Neuronal stem cell (in vitro differentiated cells): ENCODE results near the gene SELENOF.

Experiments
- DNase-seq: peaks from one replicate; pipeline ENCODE4 v3.0.0-alpha.2; 2013; ENCODE audit warnings: low spot score
- H2AFZ ChIP-seq: one replicate; pipeline ENCODE4 v1.6.1; 2013; ENCODE audit warnings: mild to moderate bottlenecking, low read length, inconsistent platforms
- H2AK5ac ChIP-seq: 2 replicates; pipeline ENCODE4 v1.6.1; 2013; ENCODE audit warnings: low read depth, mild to moderate bottlenecking, inconsistent platforms, low read length, moderate library complexity, mixed read lengths
- H2BK120ac ChIP-seq: 2 replicates; pipeline ENCODE4 v1.6.1; 2013; ENCODE audit warnings: low read depth, mild to moderate bottlenecking, inconsistent platforms, low read length, moderate library complexity, mixed read lengths
- H2BK12ac ChIP-seq: one replicate; pipeline ENCODE4 v1.6.1; 2013; ENCODE audit warnings: low read length, inconsistent platforms
- H2BK15ac ChIP-seq: 2 replicates; pipeline ENCODE4 v1.6.1; 2013; ENCODE audit warnings: mild to moderate bottlenecking, low read length, inconsistent platforms, mixed read lengths
- H2BK5ac ChIP-seq: one replicate; pipeline ENCODE4 v1.6.1; 2013; ENCODE audit warnings: inconsistent platforms, mild to moderate bottlenecking, low read length, moderate library complexity
- H3K14ac ChIP-seq: one replicate; pipeline ENCODE4 v1.6.1; 2013; ENCODE audit warnings: low read length, inconsistent platforms
- H3K18ac ChIP-seq: 2 replicates; pipeline ENCODE4 v1.6.1; 2013; ENCODE audit warnings: low read length, inconsistent platforms
- H3K23ac ChIP-seq: 2 replicates; pipeline ENCODE4 v1.6.1; 2013; ENCODE audit warnings: low read depth, mild to moderate bottlenecking, mixed read lengths, low read length, inconsistent platforms; ENCODE audit not compliant: poor library complexity
- H3K27ac ChIP-seq: replicated peaks from 3 replicates; pipeline ENCODE4 v1.5.1; 2013; ENCODE audit warnings: low read length, inconsistent platforms
- H3K27me3 ChIP-seq, 3 experiments: 2 replicates each; pipeline ENCODE4 v1.6.1; 2013; ENCODE audit warnings: low read length in 3 of 3, mild to moderate bottlenecking in 2 of 3, inconsistent platforms in 1 of 3, low read depth in 1 of 3, mixed read lengths in 1 of 3, moderate library complexity in 1 of 3; ENCODE audit not compliant: control insufficient read depth in 3 of 3, insufficient read depth in 3 of 3
- H3K36me3 ChIP-seq, 2 donors: replicated peaks in 1 of 2; 2 replicates each; pipeline ENCODE4 v1.6.1; 2013; ENCODE audit warnings: low read length in 2 of 2; ENCODE audit not compliant: control insufficient read depth in 2 of 2, insufficient read depth in 2 of 2
- H3K4ac ChIP-seq: 2 replicates; pipeline ENCODE4 v1.6.1; 2013; ENCODE audit warnings: inconsistent platforms, mild to moderate bottlenecking, low read length, moderate library complexity
- H3K4me1 ChIP-seq, 2 donors: 1 replicate in 1 of 2; 2 replicates in 1 of 2; pipeline ENCODE4 v1.6.1; 2013; ENCODE audit warnings: low read length in 2 of 2, low read depth in 1 of 2; ENCODE audit not compliant: control insufficient read depth in 2 of 2, insufficient read depth in 1 of 2
- H3K4me2 ChIP-seq: one replicate; pipeline ENCODE4 v1.6.1; 2013; ENCODE audit warnings: mild to moderate bottlenecking, low read length, inconsistent platforms; ENCODE audit not compliant: insufficient read depth, poor library complexity, severe bottlenecking
- H3K4me3 ChIP-seq, 2 donors: 2 replicates each; pipeline ENCODE4 v1.5.1; 2013; ENCODE audit warnings: low read length in 2 of 2, mild to moderate bottlenecking in 2 of 2, inconsistent platforms in 1 of 2, moderate library complexity in 1 of 2
- H3K79me1 ChIP-seq: one replicate; pipeline ENCODE4 v1.6.1; 2013; ENCODE audit warnings: low read depth, mild to moderate bottlenecking, inconsistent platforms, low read length, moderate library complexity
- H3K9ac ChIP-seq: one replicate; pipeline ENCODE4 v1.6.1; 2013; ENCODE audit warnings: mild to moderate bottlenecking, low read depth, low read length, inconsistent platforms; ENCODE audit not compliant: poor library complexity
- H3K9me3 ChIP-seq, 2 donors: replicated peaks in 1 of 2; 2 replicates each; pipeline versions ENCODE3 to v1.6.1; 2013; ENCODE audit warnings: low read length in 2 of 2, mild to moderate bottlenecking in 2 of 2, inconsistent platforms in 1 of 2, low read depth in 1 of 2, mixed read lengths in 1 of 2, moderate library complexity in 1 of 2; ENCODE audit not compliant: control insufficient read depth in 2 of 2, insufficient read depth in 1 of 2
- H4K8ac ChIP-seq: one replicate; pipeline ENCODE4 v1.6.1; 2013; ENCODE audit warnings: low read depth, mild to moderate bottlenecking, inconsistent platforms, low read length, moderate library complexity
- H4K91ac ChIP-seq: one replicate; pipeline ENCODE4 v1.6.1; 2013; ENCODE audit warnings: low read length, low read depth, mild to moderate bottlenecking, inconsistent platforms; ENCODE audit not compliant: poor library complexity
- WGBS, 2 donors: extraction: QIAGEN DNeasy Blood & Tissue Kit; methylation state at CpG; one replicate each; pipeline ENCODE4 v1.1.7; 2013; ENCODE audit warnings: missing lambda C conversion rate in 2 of 2, mixed read lengths in 1 of 2; ENCODE audit not compliant: insufficient read length in 2 of 2, insufficient replicate concordance in 1 of 2; ENCODE audit errors: extremely low coverage in 2 of 2; 5-methylcytosine and 5-hydroxymethylcytosine counted together

Gene SELENOF

GRCh38 chr1:86933051-86933450 lies 19.1 kb upstream of the SELENOF start:
- Histone ChIP-seq H3K9me3 (peaks cover 0 to 7% of the 10 kb centered on the region in 2 donors), H4K91ac (no peak overlapping the region), H2BK12ac (no peak overlapping the region), H3K9ac (no peak overlapping the region), H3K14ac (no peak overlapping the region), H3K4me1 (no peaks in the 10 kb centered on the region), H3K36me3 (no peaks in the 10 kb centered on the region), H3K4me2 (no peak overlapping the region), H3K23ac (no peak overlapping the region), H3K27ac (no peak overlapping the region), H3K4me3 (no peak overlapping the region), H2BK15ac (no peak overlapping the region), H3K18ac (no peak overlapping the region), H2BK120ac (no peak overlapping the region), H3K27me3 (no peaks in the 10 kb centered on the region), H3K4ac (no peak overlapping the region), H4K8ac (no peak overlapping the region), H2AK5ac (no peak overlapping the region), H2AFZ (no peak overlapping the region), H2BK5ac (no peak overlapping the region), H3K79me1 (no peaks in the 10 kb centered on the region)
- WGBS, 2 donors, result no CpG with 5 or more reads among the region's 3 CpGs
- no peak for DNase-seq

GRCh38 chr1:86928819-86929218 lies 14.9 kb upstream of the SELENOF start:
- no peak overlapping the region for H4K8ac ChIP-seq
- no peak overlapping the region for H3K14ac ChIP-seq
- H3K9me3 ChIP-seq, result peaks cover 3 to 29% of the 10 kb centered on the region in 2 donors
- H3K4me3 ChIP-seq, result no peak overlapping the region
- H2AK5ac ChIP-seq, result no peak overlapping the region
- no peak overlapping the region for H2AFZ ChIP-seq
- no peak overlapping the region for H3K23ac ChIP-seq
- no peak for DNase-seq
- no peak overlapping the region for H4K91ac ChIP-seq
- no peaks in the 10 kb centered on the region for H3K4me1 ChIP-seq
- no peaks in the 10 kb centered on the region for H3K36me3 ChIP-seq
- no peak overlapping the region for H3K4ac ChIP-seq
- no peak overlapping the region for H3K4me2 ChIP-seq
- H3K27ac ChIP-seq, result no peak overlapping the region
- H3K9ac ChIP-seq, result no peak overlapping the region
- H2BK15ac ChIP-seq, result no peak overlapping the region
- H2BK120ac ChIP-seq, result no peak overlapping the region
- H2BK5ac ChIP-seq, result no peak overlapping the region
- H2BK12ac ChIP-seq, result no peak overlapping the region
- H3K18ac ChIP-seq, result no peak overlapping the region
- no peaks in the 10 kb centered on the region for H3K79me1 ChIP-seq
- no peaks in the 10 kb centered on the region for H3K27me3 ChIP-seq
- WGBS, 2 donors, result no CpG with 5 or more reads among the region's 1 CpG

GRCh38 chr1:86926883-86927282 lies 13.0 kb upstream of the SELENOF start:
- H3K18ac ChIP-seq, result no peak overlapping the region
- H3K36me3 ChIP-seq, result no peaks in the 10 kb centered on the region
- no peak overlapping the region for H2AK5ac ChIP-seq
- H3K4me3 ChIP-seq, result no peak overlapping the region
- no peaks in the 10 kb centered on the region for H3K79me1 ChIP-seq
- H3K9ac ChIP-seq, result no peak overlapping the region
- H2BK12ac ChIP-seq, result no peak overlapping the region
- H3K9me3 ChIP-seq, result peaks cover 4 to 42% of the 10 kb centered on the region in 2 donors
- no peak for DNase-seq
- no peak overlapping the region for H2BK5ac ChIP-seq
- no peak overlapping the region for H2AFZ ChIP-seq
- no CpG with 5 or more reads among the region's 1 CpG for WGBS, 2 donors
- no peak overlapping the region for H3K4ac ChIP-seq
- H4K8ac ChIP-seq, result no peak overlapping the region
- no peak overlapping the region for H2BK120ac ChIP-seq
- no peak overlapping the region for H2BK15ac ChIP-seq
- no peak overlapping the region for H4K91ac ChIP-seq
- H3K27me3 ChIP-seq, result no peaks in the 10 kb centered on the region
- no peak overlapping the region for H3K23ac ChIP-seq
- no peaks in the 10 kb centered on the region for H3K4me1 ChIP-seq
- H3K4me2 ChIP-seq, result no peak overlapping the region
- no peak overlapping the region for H3K27ac ChIP-seq
- no peak overlapping the region for H3K14ac ChIP-seq

GRCh38 chr1:86925742-86926141 lies 11.8 kb upstream of the SELENOF start:
- Histone ChIP-seq H3K14ac (no peak overlapping the region), H2BK5ac (no peak overlapping the region), H3K9ac (no peak overlapping the region), H2AK5ac (no peak overlapping the region), H3K18ac (no peak overlapping the region), H3K23ac (no peak overlapping the region), H3K27me3 (no peaks in the 10 kb centered on the region), H3K4me1 (no peaks in the 10 kb centered on the region), H2BK120ac (no peak overlapping the region), H3K9me3 (peaks cover 7 to 50% of the 10 kb centered on the region in 2 donors), H4K8ac (no peak overlapping the region), H3K27ac (no peak overlapping the region), H2BK15ac (no peak overlapping the region), H2BK12ac (no peak overlapping the region), H3K36me3 (no peaks in the 10 kb centered on the region), H4K91ac (no peak overlapping the region), H3K4ac (no peak overlapping the region), H3K79me1 (no peaks in the 10 kb centered on the region), H3K4me2 (no peak overlapping the region), H3K4me3 (no peak overlapping the region), H2AFZ (no peak overlapping the region)
- no CpG with 5 or more reads among the region's 1 CpG for WGBS, 2 donors
- DNase-seq, result no peak
